ENCODE data around the gene ACSL1. TPM values are rescaled to one million over a fixed set of nuclear protein-coding genes. Genes with fewer than 3 reads are reported as not detected.

The ACSL1 gene
- total RNA-seq, 1 donor = 26.2 TPM

GRCh38 chr4:184776821-184777220 lies 48.9 kb downstream of the ACSL1 start:
- DNase-seq (ENCODE audit: low read depth) = no peak
- TF ChIP-seq CTCF (IDR thresholded peaks at IDR 0.05; ENCODE audit: insufficient read depth, low read length) = no peak
- H3K4me3 ChIP-seq (ENCODE audit: low read depth, low read length) = no peak overlapping the region

GRCh38 chr4:184775854-184776555 lies 49.8 kb downstream of the ACSL1 start:
- TF ChIP-seq CTCF (IDR thresholded peaks at IDR 0.05; ENCODE audit: insufficient read depth, low read length) = no peak
- DNase-seq (ENCODE audit: low read depth) = no peak
- no peak overlapping the region for H3K4me3 ChIP-seq (ENCODE audit: low read depth, low read length)

DNA sequence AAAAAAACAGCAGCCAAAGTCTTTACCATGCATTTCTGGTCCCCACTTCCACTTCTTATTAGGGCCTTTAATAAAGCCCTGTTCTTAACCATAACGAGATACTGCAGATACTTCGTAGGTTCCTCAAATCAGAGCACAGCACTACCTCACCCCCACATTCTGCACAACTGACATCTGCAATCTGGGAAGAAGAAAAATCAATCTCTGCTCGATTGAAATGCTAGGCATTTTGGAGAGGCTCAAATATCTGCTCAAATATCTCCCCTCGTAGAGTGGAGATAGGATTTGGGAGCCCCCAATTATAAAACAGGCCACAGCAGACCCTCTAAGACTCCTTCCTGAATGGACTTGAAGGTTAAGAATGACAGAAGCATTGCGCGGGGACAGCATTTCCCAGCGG lies 51.6 kb downstream of the ACSL1 start:
- H3K4me3 ChIP-seq (ENCODE audit: low read depth, low read length) = no peak overlapping the region
- no peak for DNase-seq (ENCODE audit: low read depth)
- no peak for TF ChIP-seq CTCF (IDR thresholded peaks at IDR 0.05; ENCODE audit: insufficient read depth, low read length)

DNA sequence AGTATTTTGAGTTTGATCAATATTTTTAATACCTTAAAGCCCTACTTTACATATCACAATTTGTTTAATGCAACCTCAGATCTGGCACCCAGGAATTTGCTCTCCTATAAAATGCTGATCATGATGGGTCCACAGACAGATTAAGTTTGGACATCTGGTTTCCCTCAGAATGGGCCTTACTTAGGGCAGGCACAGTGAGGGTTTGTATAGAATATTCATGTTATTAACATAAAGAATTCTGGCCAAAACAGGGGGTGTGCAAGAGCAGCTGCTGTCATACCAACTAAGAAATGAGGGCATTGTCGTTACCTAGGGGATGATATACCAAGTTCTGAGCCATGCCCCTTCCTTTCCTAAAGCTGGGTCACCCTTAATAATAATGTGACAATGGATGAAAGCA lies 54.4 kb downstream of the ACSL1 start:
- no peak for DNase-seq (ENCODE audit: low read depth)
- TF ChIP-seq CTCF (IDR thresholded peaks at IDR 0.05; ENCODE audit: insufficient read depth, low read length) = no peak
- H3K4me3 ChIP-seq (ENCODE audit: low read depth, low read length) = no peak overlapping the region

GRCh38 chr4:184769141-184769765 lies 56.5 kb downstream of the ACSL1 start:
- H3K4me3 ChIP-seq (ENCODE audit: low read depth, low read length) = no peak overlapping the region
- no peak for TF ChIP-seq CTCF (IDR thresholded peaks at IDR 0.05; ENCODE audit: insufficient read depth, low read length)
- DNase-seq (ENCODE audit: low read depth) = no peak

GRCh38 chr4:184768296-184768695 lies 57.5 kb downstream of the ACSL1 start:
- DNase-seq (ENCODE audit: low read depth) = peak; percentile 19
- no peak overlapping the region for H3K4me3 ChIP-seq (ENCODE audit: low read depth, low read length)
- TF ChIP-seq CTCF (IDR thresholded peaks at IDR 0.05; ENCODE audit: insufficient read depth, low read length) = no peak

Measured in fibroblast of the aortic adventitia (primary cell).